PC-3 (cell line): ENCODE data around the gene LRRC74A. TPM values are rescaled to one million over a fixed set of nuclear protein-coding genes. Genes with fewer than 3 reads are reported as not detected.

ENCODE experiments used
- ATAC-seq: fragments of 200-7000 bp; cut with Tn5 transposase; 2 replicates; pipeline ENCODE4 v1.9.1; 2020; ENCODE audit warnings: mild to moderate bottlenecking, moderate library complexity
- Bru-seq: library from RNA; stranded (reverse); fragments of 400-500 nt; gene quantifications from one replicate; lab custom pipeline; 2021; lab: Mats Ljungman, UMichigan
- BruChase-seq, 2 experiments: library from RNA; stranded (reverse); fragments of 400-500 nt; gene quantifications; one replicate each; lab custom pipeline; 2021; lab: Mats Ljungman, UMichigan
- BruUV-seq: library from RNA; stranded (reverse); fragments of 400-500 nt; replicated peaks from 2 replicates; lab custom pipeline; 2021; lab: Mats Ljungman, UMichigan
- CTCF ChIA-PET: fragments of 300-600 bp; sonication (Branson Sonifier 250); formaldehyde crosslinking; loops from one replicate; lab custom pipeline; 2022; ENCODE audit warnings: antibody characterized with exemption; lab: Charles Lee
- POLR2A ChIA-PET: fragments of 300-600 bp; sonication (Branson Sonifier 250); formaldehyde crosslinking; loops from one replicate; lab custom pipeline; 2022; ENCODE audit warnings: antibody characterized with exemption; ENCODE audit not compliant: unreplicated experiment; lab: Charles Lee
- DNase-seq: peaks from one replicate; pipeline ENCODE4 v3.0.0-alpha.2; 2015
- H2AFZ ChIP-seq: fragments of 300-600 bp; sonication (generic); 2 replicates; pipeline ENCODE4 v1.6.0; 2016; ENCODE audit warnings: antibody characterized with exemption, low read length
- H3F3A ChIP-seq: fragments of 300-600 bp; sonication (generic); one replicate; pipeline ENCODE4 v1.6.0; 2017; ENCODE audit warnings: antibody characterized with exemption, low read length, control low read depth, mild to moderate bottlenecking; ENCODE audit not compliant: unreplicated experiment
- H3K27ac ChIP-seq: fragments of 300-600 bp; sonication (generic); 2 replicates; pipeline ENCODE4 v1.5.1; 2016; ENCODE audit warnings: mild to moderate bottlenecking, low read length
- H3K27me3 ChIP-seq: fragments of 300-600 bp; sonication (generic); 2 replicates; pipeline ENCODE4 v1.6.1; 2016; ENCODE audit warnings: low read length, mixed read lengths
- H3K36me3 ChIP-seq: fragments of 300-600 bp; sonication (generic); 2 replicates; pipeline ENCODE4 v1.6.1; 2016; ENCODE audit warnings: low read depth, mixed run types, low read length, mixed read lengths
- H3K4me1 ChIP-seq: fragments of 300-600 bp; sonication (generic); 2 replicates; pipeline ENCODE4 v1.5.1; 2016; ENCODE audit warnings: low read length; ENCODE audit not compliant: insufficient read depth
- H3K4me2 ChIP-seq: fragments of 300-600 bp; sonication (generic); 2 replicates; pipeline ENCODE4 v1.6.0; 2016; ENCODE audit warnings: low read length
- H3K4me3 ChIP-seq: fragments of 300-600 bp; sonication (generic); 2 replicates; pipeline ENCODE4 v1.5.1; 2016; ENCODE audit warnings: mild to moderate bottlenecking, low read length, mixed read lengths
- H3K79me2 ChIP-seq: fragments of 300-600 bp; sonication (generic); 2 replicates; pipeline ENCODE4 v1.6.1; 2017; ENCODE audit warnings: low read length, mixed read lengths
- H3K9ac ChIP-seq: fragments of 300-600 bp; sonication (generic); 2 replicates; pipeline ENCODE4 v1.6.0; 2016; ENCODE audit warnings: mild to moderate bottlenecking, low read length
- H3K9me2 ChIP-seq: fragments of 300-600 bp; sonication (generic); replicated peaks from 2 replicates; pipeline ENCODE4 v1.6.1; 2016; ENCODE audit warnings: mixed run types, low read length, mixed read lengths
- H3K9me3 ChIP-seq: fragments of 300-600 bp; sonication (generic); 2 replicates; pipeline ENCODE4 v1.6.1; 2016; ENCODE audit warnings: low read length, mixed read lengths
- H4K20me1 ChIP-seq: fragments of 300-600 bp; sonication (generic); 2 replicates; pipeline ENCODE4 v1.6.1; 2016; ENCODE audit warnings: low read length, mixed read lengths
- EZH2 ChIP-seq: fragments of 300-600 bp; sonication (generic); IDR thresholded peaks from one replicate; pipeline ENCODE4 v1.6.1; 2017; ENCODE audit warnings: antibody characterized with exemption, mild to moderate bottlenecking, low read length; ENCODE audit not compliant: unreplicated experiment
- EZH2phosphoT487 ChIP-seq: fragments of 300-600 bp; sonication (generic); IDR thresholded peaks from 2 replicates; pipeline ENCODE4 v1.6.1; 2018; ENCODE audit warnings: mild to moderate bottlenecking, antibody characterized with exemption, low read length, borderline replicate concordance
- intact Hi-C: fragments of 100-400 bp; cut with micrococcal nuclease; formaldehyde crosslinking; loops from 2 replicates; pipeline ENCODE4 v1.9.0; 2023
- long read RNA-seq: library from polyadenylated mRNA; unstranded; transcript quantifications from one replicate; pipeline ENCODE4 v2.0.0, GENCODE V29; 2021; ENCODE audit not compliant: unreplicated experiment
- total RNA-seq: library from RNA; depleted of rRNA; stranded (reverse); fragments of >200 nt; gene quantifications from 2 replicates; pipeline ENCODE4 v1.2.3, GENCODE V29; 2014; rRNA removed
- TF ChIP-seq, protein P1 (sequence below): fragments of 300-600 bp; sonication (generic); conservative IDR thresholded peaks from 2 replicates; pipeline ENCODE4 v1.5.1; 2017; ENCODE audit warnings: antibody characterized with exemption, low read depth, mild to moderate bottlenecking, low read length

Gene LRRC74A
- total RNA-seq (not detected in 2 replicates), Bru-seq, nascent RNA (not detected), BruChase-seq, experiment 1, labeled RNA remaining after a 6-hour chase (not detected), BruChase-seq, experiment 2, labeled RNA remaining after a 2-hour chase (not detected)
- long read RNA-seq, result 0 reads

DNA sequence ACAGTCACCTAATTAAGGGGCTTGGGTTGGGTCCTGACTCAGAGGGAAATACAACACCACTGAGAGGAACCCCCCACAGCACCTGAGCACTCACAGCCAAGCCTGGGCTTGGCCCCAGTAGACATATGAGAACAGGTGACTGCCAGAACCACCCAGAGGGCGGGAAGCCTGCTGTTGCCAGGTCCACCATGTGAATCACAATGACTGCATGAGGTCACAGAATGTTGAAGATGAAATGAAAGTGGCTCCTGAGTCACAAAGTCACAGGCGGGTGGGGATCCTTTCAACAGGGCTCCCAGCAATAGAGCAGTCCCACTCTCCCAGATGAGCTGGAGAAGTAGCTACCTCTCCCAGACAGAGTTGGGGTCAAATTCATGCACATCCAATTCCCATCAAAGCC lies at the start of gene LRRC74A:
TSS of gene LRRC74A (plus strand) at position 287 of the 400 bp plus-strand sequence. CDS start 290 bp downstream, outside the sequence.
- H3K4me2 ChIP-seq, result no peak within 1 kb of the TSS
- H3K79me2 ChIP-seq, result no peaks in the 10 kb centered on the region
- H4K20me1 ChIP-seq, result no peaks in the 10 kb centered on the region
- no TSS peak for BruUV-seq
- H3K27me3 ChIP-seq, result peaks cover 34% of the 10 kb centered on the region
- H2AFZ ChIP-seq, result no peak within 1 kb of the TSS
- CTCF ChIA-PET, result no interaction called here
- H3K9ac ChIP-seq, result no peak within 1 kb of the TSS
- peak; percentile 33 for DNase-seq
- H3K4me3 ChIP-seq, result no peak within 1 kb of the TSS
- no peak for ATAC-seq
- H3K9me3 ChIP-seq, result no peaks in the 10 kb centered on the region
- POLR2A ChIA-PET, result no interaction called here
- no peaks in the 10 kb centered on the region for H3K9me2 ChIP-seq
- H3K27ac ChIP-seq, result no peak within 1 kb of the TSS
- no peaks in the 10 kb centered on the region for H3K4me1 ChIP-seq
- TF ChIP-seq EZH2phosphoT487 (no peak), EZH2 (no peak)
- TF ChIP-seq, protein P1, sequence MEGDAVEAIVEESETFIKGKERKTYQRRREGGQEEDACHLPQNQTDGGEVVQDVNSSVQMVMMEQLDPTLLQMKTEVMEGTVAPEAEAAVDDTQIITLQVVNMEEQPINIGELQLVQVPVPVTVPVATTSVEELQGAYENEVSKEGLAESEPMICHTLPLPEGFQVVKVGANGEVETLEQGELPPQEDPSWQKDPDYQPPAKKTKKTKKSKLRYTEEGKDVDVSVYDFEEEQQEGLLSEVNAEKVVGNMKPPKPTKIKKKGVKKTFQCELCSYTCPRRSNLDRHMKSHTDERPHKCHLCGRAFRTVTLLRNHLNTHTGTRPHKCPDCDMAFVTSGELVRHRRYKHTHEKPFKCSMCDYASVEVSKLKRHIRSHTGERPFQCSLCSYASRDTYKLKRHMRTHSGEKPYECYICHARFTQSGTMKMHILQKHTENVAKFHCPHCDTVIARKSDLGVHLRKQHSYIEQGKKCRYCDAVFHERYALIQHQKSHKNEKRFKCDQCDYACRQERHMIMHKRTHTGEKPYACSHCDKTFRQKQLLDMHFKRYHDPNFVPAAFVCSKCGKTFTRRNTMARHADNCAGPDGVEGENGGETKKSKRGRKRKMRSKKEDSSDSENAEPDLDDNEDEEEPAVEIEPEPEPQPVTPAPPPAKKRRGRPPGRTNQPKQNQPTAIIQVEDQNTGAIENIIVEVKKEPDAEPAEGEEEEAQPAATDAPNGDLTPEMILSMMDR, result no peak
- intact Hi-C loops, result no loop called here
- H3F3A ChIP-seq, result no peaks in the 10 kb centered on the region
- no peaks in the 10 kb centered on the region for H3K36me3 ChIP-seq

DNA sequence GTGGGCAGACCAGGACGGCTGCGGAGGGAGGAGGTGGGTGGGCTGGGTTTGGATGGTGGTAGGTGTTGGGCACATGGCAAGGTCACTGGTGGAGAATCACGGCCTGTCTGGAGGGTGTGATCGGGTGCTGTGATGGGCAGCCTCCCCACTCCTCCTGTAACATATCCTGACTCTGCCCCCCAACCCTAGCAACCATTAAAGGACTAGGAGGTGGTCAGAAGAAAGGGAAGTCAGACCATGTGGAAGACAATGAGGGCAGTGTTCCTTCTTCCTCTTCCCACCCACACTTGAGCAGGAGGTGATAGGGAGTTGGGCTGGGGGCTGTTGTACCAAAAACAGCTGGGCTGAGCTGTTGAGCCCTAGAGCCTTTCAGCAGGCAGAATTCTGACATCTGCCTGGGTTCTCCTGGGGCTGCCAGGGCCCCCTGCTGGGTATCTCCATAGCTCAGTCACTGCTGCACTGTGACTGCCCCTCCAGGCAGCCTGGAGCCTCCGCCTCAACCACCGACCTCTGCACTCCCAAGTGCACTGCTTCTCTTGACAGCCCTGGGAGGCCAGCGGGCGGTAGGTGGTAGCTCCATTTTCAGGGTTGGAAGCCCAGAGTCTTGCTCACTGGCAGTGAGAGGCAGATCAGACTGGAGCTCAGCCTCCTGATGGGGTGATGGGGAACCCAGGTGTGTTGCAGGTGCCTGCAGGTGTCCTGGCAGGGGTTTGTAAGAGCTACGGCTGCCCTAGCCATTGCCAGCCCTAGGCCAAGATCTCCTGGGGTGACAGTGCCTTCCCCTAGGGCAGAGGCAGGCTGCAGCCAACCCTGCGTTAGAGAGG lies 49.6 kb upstream of the LRRC74A start:
- no TSS peak for BruUV-seq
- Histone ChIP-seq H2AFZ (no peak overlapping the region), H3K4me3 (no peak overlapping the region), H3K27me3 (no peaks in the 10 kb centered on the region), H3K9me3 (no peaks in the 10 kb centered on the region), H3K27ac (no peak overlapping the region), H3K4me2 (no peak overlapping the region), H3K4me1 (peaks cover 11% of the 10 kb centered on the region), H3K9ac (no peak overlapping the region), H3K79me2 (no peaks in the 10 kb centered on the region), H4K20me1 (no peaks in the 10 kb centered on the region), H3F3A (no peaks in the 10 kb centered on the region), H3K36me3 (no peaks in the 10 kb centered on the region), H3K9me2 (no peaks in the 10 kb centered on the region)
- ATAC-seq (peak; percentile 21; the same call in 1 of the 2 replicates), DNase-seq (peak; percentile 18)
- ChIA-PET CTCF (interaction anchor here (1.2 kb wide), 1 partner anchor 67 kb away, joined by 3 read pairs; no protein-coding TSS in a partner anchor), POLR2A (no interaction called here)
- TF ChIP-seq EZH2, result no peak
- TF ChIP-seq, protein P1, result peak; percentile 30; the same call in 1 of the 2 replicates
- intact Hi-C loops, result no loop called here

DNA sequence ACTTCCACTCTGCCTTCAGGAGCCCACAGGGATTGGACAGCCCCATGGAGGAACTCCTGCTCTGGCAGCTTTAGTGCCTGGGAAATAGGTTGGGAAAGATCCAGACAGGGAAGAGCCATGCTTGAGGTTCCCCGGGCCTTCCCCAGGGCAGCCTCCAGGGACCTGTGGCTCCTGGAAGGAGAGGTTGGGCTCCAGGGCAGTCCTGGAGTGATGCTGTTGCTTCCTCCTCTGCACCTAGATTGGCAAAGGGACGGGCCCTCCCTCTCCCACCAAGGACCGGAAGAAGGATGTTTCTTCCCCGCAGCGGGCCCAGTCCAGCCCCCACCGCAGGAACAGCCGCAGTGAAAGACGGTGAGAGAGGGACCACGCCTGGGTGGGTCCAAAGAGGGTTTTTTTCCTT lies 48.5 kb upstream of the LRRC74A start:
- intact Hi-C loops, result no loop called here
- H4K20me1 ChIP-seq, result no peaks in the 10 kb centered on the region
- no peak overlapping the region for H2AFZ ChIP-seq
- no peaks in the 10 kb centered on the region for H3K9me2 ChIP-seq
- no peak overlapping the region for H3K4me2 ChIP-seq
- H3K36me3 ChIP-seq, result no peaks in the 10 kb centered on the region; the same call in 1 of the 2 replicates
- CTCF ChIA-PET, result no interaction called here
- H3K4me1 ChIP-seq, result peaks cover 11% of the 10 kb centered on the region
- POLR2A ChIA-PET, result no interaction called here
- no peak overlapping the region for H3K4me3 ChIP-seq
- no peak for DNase-seq
- no TSS peak for BruUV-seq
- H3F3A ChIP-seq, result no peaks in the 10 kb centered on the region
- H3K9ac ChIP-seq, result no peak overlapping the region
- no peaks in the 10 kb centered on the region for H3K9me3 ChIP-seq
- no peak for ATAC-seq
- TF ChIP-seq EZH2phosphoT487, result no peak
- TF ChIP-seq, protein P1, result no peak
- no peak for TF ChIP-seq EZH2
- H3K27me3 ChIP-seq, result no peaks in the 10 kb centered on the region
- H3K79me2 ChIP-seq, result no peaks in the 10 kb centered on the region
- H3K27ac ChIP-seq, result no peak overlapping the region
